ENCODE measurements around the gene BTBD19.
"Not testable (repeated sequence)": the region's sequence is repeated elsewhere in the genome, so short reads cannot be mapped to it uniquely, and the experiment has no call there.

Gene BTBD19

DNA sequence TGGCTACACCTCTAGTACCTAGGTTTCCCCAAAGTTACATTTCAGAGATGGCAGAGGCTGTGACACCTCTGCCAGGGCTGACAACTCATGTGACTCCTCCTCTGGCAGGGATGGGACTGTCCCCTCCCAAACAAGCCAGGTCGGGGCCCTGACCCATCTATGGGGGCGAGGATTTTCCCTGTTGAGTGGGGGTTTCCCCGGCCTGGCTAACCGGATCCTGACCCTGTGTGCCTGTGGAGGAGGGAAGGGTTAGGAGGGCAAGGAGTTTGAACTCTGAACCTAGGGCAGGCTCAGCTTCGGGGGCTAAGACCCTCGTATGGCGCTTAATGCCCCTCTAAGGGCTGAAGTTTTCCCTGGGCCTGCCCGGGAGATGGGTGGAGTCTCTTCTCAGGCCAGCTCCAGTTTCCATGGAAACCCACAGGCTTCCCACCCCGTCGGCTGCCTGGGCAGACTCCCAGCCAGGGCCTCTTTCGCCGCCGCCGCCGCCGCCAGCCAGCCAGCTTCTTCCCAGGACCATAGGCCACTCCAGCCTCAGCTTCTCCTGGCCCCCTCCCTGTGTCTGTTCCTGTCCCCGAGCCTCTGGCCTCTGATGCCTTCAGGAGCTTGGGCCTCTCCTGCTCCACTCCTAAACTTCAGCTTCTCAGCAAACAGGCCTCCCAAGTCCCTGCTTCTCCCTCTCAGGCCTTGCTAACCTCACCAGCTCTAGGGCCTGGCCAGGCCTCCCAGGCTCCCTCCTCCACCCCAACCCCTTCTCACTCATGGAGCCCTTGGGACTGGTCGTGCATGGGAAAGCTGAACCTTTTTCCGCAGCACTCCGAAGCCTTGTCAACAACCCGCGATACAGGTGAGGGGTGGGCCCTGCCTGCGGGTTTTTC is at the start of gene BTBD19:
Gene BTBD19 (plus strand): TSS at position 461 of the 875 bp plus-strand sequence. CDS start 298 bp downstream, at position 759.
- peaks cover 12 to 14% of the 10 kb centered on the region in 2 donors for H3K36me3 ChIP-seq (ENCODE audit: control insufficient read depth in 2 of 2, insufficient read depth in 2 of 2, low read length in 2 of 2)
- H3K4me3 ChIP-seq (ENCODE audit: low read length in 2 of 2), result peak within 1 kb of the TSS; percentile 31 to 54
- H3K9ac ChIP-seq (ENCODE audit: low read depth in 1 of 2, low read length in 2 of 2), result peak within 1 kb of the TSS; percentile 76 to 89
- H3K9me3 ChIP-seq (ENCODE audit: control insufficient read depth in 2 of 2, low read length in 2 of 2), result no peaks in the 10 kb centered on the region
- H3K27me3 ChIP-seq (ENCODE audit: control insufficient read depth in 2 of 2, insufficient read depth in 2 of 2, low read length in 2 of 2), result no peaks in the 10 kb centered on the region
- H3K4me1 ChIP-seq (ENCODE audit: control insufficient read depth in 2 of 2, insufficient read depth in 2 of 2, low read length in 2 of 2), result peaks cover 45 to 46% of the 10 kb centered on the region in 2 donors
- H3K27ac ChIP-seq (ENCODE audit: low read depth in 2 of 2, low read length in 2 of 2), result peak within 1 kb of the TSS; percentile 97 to 98

DNA sequence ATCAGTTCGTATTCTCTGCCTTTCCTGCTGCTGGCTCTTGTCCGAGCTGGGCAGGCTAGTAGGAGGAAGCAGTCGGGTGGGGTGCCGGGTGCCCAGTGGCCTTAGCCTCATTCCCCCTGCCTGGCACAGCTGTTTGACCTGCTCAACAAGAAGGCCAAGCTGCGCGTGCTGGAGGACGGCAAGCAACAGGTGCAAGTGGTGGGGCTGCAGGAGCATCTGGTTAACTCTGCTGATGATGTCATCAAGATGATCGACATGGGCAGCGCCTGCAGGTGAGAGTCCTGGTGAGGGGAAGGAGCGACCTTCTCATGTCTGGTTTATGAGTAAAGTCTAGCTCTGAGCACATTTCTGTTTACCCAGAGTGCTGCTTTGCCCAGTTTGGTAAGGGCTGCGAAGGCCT is 49.2 kb upstream of the BTBD19 start:
- H3K4me3 ChIP-seq (ENCODE audit: low read length in 2 of 2), result no peak overlapping the region
- H3K27me3 ChIP-seq (ENCODE audit: control insufficient read depth in 2 of 2, insufficient read depth in 2 of 2, low read length in 2 of 2), result no peaks in the 10 kb centered on the region
- peaks cover 9 to 11% of the 10 kb centered on the region in 2 donors for H3K36me3 ChIP-seq (ENCODE audit: control insufficient read depth in 2 of 2, insufficient read depth in 2 of 2, low read length in 2 of 2)

GRCh38 chr1:44760876-44761275 is 47.4 kb upstream of the BTBD19 start:
- no peak overlapping the region for H3K4me3 ChIP-seq (ENCODE audit: low read length in 2 of 2)
- no peaks in the 10 kb centered on the region for H3K9me3 ChIP-seq (ENCODE audit: control insufficient read depth in 2 of 2, low read length in 2 of 2)
- no peaks in the 10 kb centered on the region for H3K4me1 ChIP-seq (ENCODE audit: control insufficient read depth in 2 of 2, insufficient read depth in 2 of 2, low read length in 2 of 2)
- H3K27me3 ChIP-seq (ENCODE audit: control insufficient read depth in 2 of 2, insufficient read depth in 2 of 2, low read length in 2 of 2), result no peaks in the 10 kb centered on the region
- H3K36me3 ChIP-seq (ENCODE audit: control insufficient read depth in 2 of 2, insufficient read depth in 2 of 2, low read length in 2 of 2), result peaks cover 6 to 11% of the 10 kb centered on the region in 2 donors
- no peak overlapping the region for H3K27ac ChIP-seq (ENCODE audit: low read depth in 2 of 2, low read length in 2 of 2)
- no peak overlapping the region for H3K9ac ChIP-seq (ENCODE audit: low read depth in 1 of 2, low read length in 2 of 2)

More for the DNA sequence above, 49.2 kb upstream of the BTBD19 start:
- no peak overlapping the region for H3K27ac ChIP-seq (ENCODE audit: low read depth in 2 of 2, low read length in 2 of 2)
- H3K4me1 ChIP-seq (ENCODE audit: control insufficient read depth in 2 of 2, insufficient read depth in 2 of 2, low read length in 2 of 2), result no peaks in the 10 kb centered on the region
- H3K9ac ChIP-seq (ENCODE audit: low read depth in 1 of 2, low read length in 2 of 2), result no peak overlapping the region
- no peaks in the 10 kb centered on the region for H3K9me3 ChIP-seq (ENCODE audit: control insufficient read depth in 2 of 2, low read length in 2 of 2)

DNA sequence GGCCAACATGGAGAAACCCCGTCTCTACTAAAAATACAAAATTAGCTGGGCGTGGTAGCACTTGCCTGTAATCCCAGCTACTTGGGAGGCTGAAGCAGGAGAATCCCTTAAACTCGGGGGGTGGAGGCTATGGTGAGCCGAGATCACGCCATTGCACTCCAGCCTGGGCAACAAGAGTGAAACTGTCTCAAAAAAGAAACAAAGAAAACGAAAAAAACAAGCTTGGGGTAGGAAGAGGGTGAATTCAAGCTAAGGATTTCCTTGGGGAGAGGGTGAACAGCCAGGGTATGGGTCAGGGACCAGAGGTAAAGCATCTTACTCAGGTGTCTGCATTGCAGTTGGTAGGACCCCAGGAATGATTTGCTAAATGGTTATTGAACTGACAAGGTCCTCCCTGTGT is 41.9 kb upstream of the BTBD19 start:
- not testable (repeated sequence) for H3K9ac ChIP-seq (ENCODE audit: low read depth in 1 of 2, low read length in 2 of 2); H3K27ac ChIP-seq (ENCODE audit: low read depth in 2 of 2, low read length in 2 of 2); H3K4me1 ChIP-seq (ENCODE audit: control insufficient read depth in 2 of 2, insufficient read depth in 2 of 2, low read length in 2 of 2); H3K36me3 ChIP-seq (ENCODE audit: control insufficient read depth in 2 of 2, insufficient read depth in 2 of 2, low read length in 2 of 2); H3K27me3 ChIP-seq (ENCODE audit: control insufficient read depth in 2 of 2, insufficient read depth in 2 of 2, low read length in 2 of 2); H3K9me3 ChIP-seq (ENCODE audit: control insufficient read depth in 2 of 2, low read length in 2 of 2); H3K4me3 ChIP-seq (ENCODE audit: low read length in 2 of 2)

DNA sequence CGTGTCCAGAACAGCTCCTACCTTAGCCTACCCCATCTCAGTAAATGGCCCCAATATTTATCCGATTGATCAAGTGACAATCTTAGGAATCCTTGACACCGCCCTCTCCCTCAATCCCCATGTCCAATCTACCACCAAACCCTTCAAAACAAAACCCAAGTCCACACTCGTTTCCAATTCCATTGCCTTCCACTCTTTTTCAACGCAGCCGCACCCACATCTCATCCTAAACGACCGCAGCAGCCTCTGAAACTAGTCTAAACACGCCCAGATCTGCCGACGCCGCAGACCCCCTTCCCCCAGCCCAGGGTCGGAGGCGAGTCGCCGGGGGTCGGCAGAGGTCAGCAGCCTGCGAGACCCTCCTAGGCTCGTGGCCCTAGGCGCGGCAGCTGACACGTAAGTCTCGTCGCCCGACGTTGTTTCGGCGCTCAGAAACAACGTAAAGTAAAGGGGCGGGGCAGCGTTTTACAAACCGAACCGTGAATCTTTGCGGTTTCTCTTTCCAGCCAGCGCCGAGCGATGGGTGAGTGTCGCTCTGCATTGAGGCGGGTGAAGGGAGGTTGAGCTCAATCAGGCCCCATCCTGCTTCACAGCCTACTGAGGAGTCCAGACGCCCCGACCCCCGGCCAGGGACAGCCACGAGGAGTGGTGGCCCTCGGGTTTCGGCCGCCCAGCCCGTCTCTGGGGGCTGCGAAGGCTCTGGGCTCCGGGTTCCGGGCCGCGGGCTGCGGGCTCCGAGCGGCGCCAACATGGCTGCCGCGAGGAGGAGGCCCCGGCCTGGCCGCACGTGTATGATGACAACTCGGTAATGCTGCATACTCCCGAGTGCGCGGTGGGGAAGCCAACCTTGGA is 33.0 kb upstream of the BTBD19 start, which contains the start of gene RPS8:
Gene RPS8 (plus strand): TSS at position 463 of the 852 bp plus-strand sequence. CDS start 57 bp downstream, at position 520.
- Histone ChIP-seq H3K4me3 (ENCODE audit: low read length in 2 of 2) (peak within 1 kb of the TSS; percentile 82 to 97), H3K4me1 (ENCODE audit: control insufficient read depth in 2 of 2, insufficient read depth in 2 of 2, low read length in 2 of 2) (peaks cover 13 to 16% of the 10 kb centered on the region in 2 donors), H3K9me3 (ENCODE audit: control insufficient read depth in 2 of 2, low read length in 2 of 2) (no peaks in the 10 kb centered on the region), H3K27ac (ENCODE audit: low read depth in 2 of 2, low read length in 2 of 2) (peak within 1 kb of the TSS; percentile 97), H3K27me3 (ENCODE audit: control insufficient read depth in 2 of 2, insufficient read depth in 2 of 2, low read length in 2 of 2) (no peaks in the 10 kb centered on the region), H3K36me3 (ENCODE audit: control insufficient read depth in 2 of 2, insufficient read depth in 2 of 2, low read length in 2 of 2) (peaks cover 16 to 29% of the 10 kb centered on the region in 2 donors), H3K9ac (ENCODE audit: low read depth in 1 of 2, low read length in 2 of 2) (peak within 1 kb of the TSS; percentile 83 to 98)

DNA sequence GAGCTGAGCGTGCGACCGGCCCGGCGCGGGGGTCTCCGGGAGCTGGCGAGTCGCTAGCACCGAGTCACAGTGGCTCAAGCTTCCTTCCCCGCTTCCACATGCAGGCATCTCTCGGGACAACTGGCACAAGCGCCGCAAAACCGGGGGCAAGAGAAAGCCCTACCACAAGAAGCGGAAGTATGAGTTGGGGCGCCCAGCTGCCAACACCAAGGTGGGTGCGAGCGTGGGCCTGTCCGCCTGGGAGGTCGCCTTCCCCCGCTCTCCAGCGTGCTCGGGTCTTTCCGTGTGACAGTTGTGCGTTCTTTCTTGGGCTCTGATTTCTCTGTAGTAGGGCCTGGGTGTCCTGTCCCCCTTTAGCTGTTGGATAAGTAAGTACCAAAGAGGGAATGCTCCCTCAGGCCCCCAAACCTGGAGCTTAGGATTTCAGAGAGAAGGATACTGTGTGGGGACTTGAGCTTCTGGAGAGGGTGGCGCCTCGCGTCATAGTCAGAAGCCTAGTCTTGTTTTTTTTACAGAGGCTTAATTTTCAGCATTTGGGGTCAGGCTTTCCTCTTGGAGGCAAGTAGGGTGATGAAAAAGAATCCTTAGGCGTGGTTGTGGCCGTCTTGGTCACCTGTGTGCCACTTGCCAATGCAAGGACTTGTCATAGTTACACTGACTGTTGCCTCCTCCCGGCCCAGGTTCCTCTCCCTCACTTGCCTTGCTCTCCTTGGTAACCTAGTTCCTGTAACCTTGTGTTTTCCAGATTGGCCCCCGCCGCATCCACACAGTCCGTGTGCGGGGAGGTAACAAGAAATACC is 32.2 kb upstream of the BTBD19 start:
- Histone ChIP-seq H3K27me3 (ENCODE audit: control insufficient read depth in 2 of 2, insufficient read depth in 2 of 2, low read length in 2 of 2) (no peaks in the 10 kb centered on the region), H3K9ac (ENCODE audit: low read depth in 1 of 2, low read length in 2 of 2) (peak overlapping the region; percentile 83 to 98), H3K36me3 (ENCODE audit: control insufficient read depth in 2 of 2, insufficient read depth in 2 of 2, low read length in 2 of 2) (peaks cover 23 to 36% of the 10 kb centered on the region in 2 donors), H3K9me3 (ENCODE audit: control insufficient read depth in 2 of 2, low read length in 2 of 2) (no peaks in the 10 kb centered on the region), H3K27ac (ENCODE audit: low read depth in 2 of 2, low read length in 2 of 2) (peak overlapping the region; percentile 97), H3K4me1 (ENCODE audit: control insufficient read depth in 2 of 2, insufficient read depth in 2 of 2, low read length in 2 of 2) (peaks cover 13 to 16% of the 10 kb centered on the region in 2 donors), H3K4me3 (ENCODE audit: low read length in 2 of 2) (peak overlapping the region; percentile 82 to 97)

- Histone ChIP-seq H3K27ac (ENCODE audit: low read depth in 2 of 2, low read length in 2 of 2) (peak overlapping the region; percentile 97), H3K9ac (ENCODE audit: low read depth in 1 of 2, low read length in 2 of 2) (peak overlapping the region; percentile 83 to 98), H3K4me3 (ENCODE audit: low read length in 2 of 2) (peak overlapping the region; percentile 82 to 97), H3K36me3 (ENCODE audit: control insufficient read depth in 2 of 2, insufficient read depth in 2 of 2, low read length in 2 of 2) (peaks cover 27 to 39% of the 10 kb centered on the region in 2 donors), H3K27me3 (ENCODE audit: control insufficient read depth in 2 of 2, insufficient read depth in 2 of 2, low read length in 2 of 2) (no peaks in the 10 kb centered on the region), H3K4me1 (ENCODE audit: control insufficient read depth in 2 of 2, insufficient read depth in 2 of 2, low read length in 2 of 2) (peaks cover 13 to 16% of the 10 kb centered on the region in 2 donors), H3K9me3 (ENCODE audit: control insufficient read depth in 2 of 2, low read length in 2 of 2) (no peaks in the 10 kb centered on the region)
Measured at GRCh38 chr1:44776730-44777068, 31.6 kb upstream of the BTBD19 start.

- Histone ChIP-seq H3K4me1 (ENCODE audit: control insufficient read depth in 2 of 2, insufficient read depth in 2 of 2, low read length in 2 of 2) (peaks cover 13 to 16% of the 10 kb centered on the region in 2 donors), H3K36me3 (ENCODE audit: control insufficient read depth in 2 of 2, insufficient read depth in 2 of 2, low read length in 2 of 2) (peaks cover 27 to 39% of the 10 kb centered on the region in 2 donors), H3K9ac (ENCODE audit: low read depth in 1 of 2, low read length in 2 of 2) (peak overlapping the region in 1 of 2 donors; percentile 34), H3K27me3 (ENCODE audit: control insufficient read depth in 2 of 2, insufficient read depth in 2 of 2, low read length in 2 of 2) (no peaks in the 10 kb centered on the region), H3K9me3 (ENCODE audit: control insufficient read depth in 2 of 2, low read length in 2 of 2) (no peaks in the 10 kb centered on the region), H3K4me3 (ENCODE audit: low read length in 2 of 2) (peak overlapping the region in 1 of 2 donors; percentile 82), H3K27ac (ENCODE audit: low read depth in 2 of 2, low read length in 2 of 2) (no peak overlapping the region)
Measured at GRCh38 chr1:44777547-44777946, 30.8 kb upstream of the BTBD19 start.

GRCh38 chr1:44777969-44778635 is 30.2 kb upstream of the BTBD19 start:
- no peak overlapping the region for H3K27ac ChIP-seq (ENCODE audit: low read depth in 2 of 2, low read length in 2 of 2)
- H3K9me3 ChIP-seq (ENCODE audit: control insufficient read depth in 2 of 2, low read length in 2 of 2), result no peaks in the 10 kb centered on the region
- no peak overlapping the region for H3K4me3 ChIP-seq (ENCODE audit: low read length in 2 of 2)
- H3K27me3 ChIP-seq (ENCODE audit: control insufficient read depth in 2 of 2, insufficient read depth in 2 of 2, low read length in 2 of 2), result no peaks in the 10 kb centered on the region
- H3K4me1 ChIP-seq (ENCODE audit: control insufficient read depth in 2 of 2, insufficient read depth in 2 of 2, low read length in 2 of 2), result peaks cover 13 to 16% of the 10 kb centered on the region in 2 donors
- H3K9ac ChIP-seq (ENCODE audit: low read depth in 1 of 2, low read length in 2 of 2), result no peak overlapping the region
- peaks cover 27 to 39% of the 10 kb centered on the region in 2 donors for H3K36me3 ChIP-seq (ENCODE audit: control insufficient read depth in 2 of 2, insufficient read depth in 2 of 2, low read length in 2 of 2)

All from mucosa of rectum (tissue), 2 donors.